IMR-90 (cell line): ENCODE measurements around the gene SFTPA1. TPM values are rescaled to one million over a fixed set of nuclear protein-coding genes. Genes with fewer than 3 reads are reported as not detected.

Source experiments
- ATAC-seq: fragments of 200-7000 bp; cut with Tn5 transposase; 2 replicates; pipeline ENCODE4 v1.9.1; 2020; ENCODE audit warnings: low read depth, mild to moderate bottlenecking, moderate library complexity
- BruUV-seq: library from RNA; stranded (reverse); fragments of 400-500 nt; replicated peaks from 2 replicates; lab custom pipeline; 2021; lab: Mats Ljungman, UMichigan
- CTCF ChIA-PET: fragments of 300-600 bp; formaldehyde crosslinking; extraction: SDS; loops from one replicate; lab custom pipeline; 2021; ENCODE audit warnings: antibody characterized with exemption; lab: Yijun Ruan, JAX
- POLR2A ChIA-PET: fragments of 300-600 bp; sonication (Branson Sonifier 250); formaldehyde crosslinking; loops from one replicate; lab custom pipeline; 2022; ENCODE audit warnings: antibody characterized with exemption; ENCODE audit not compliant: unreplicated experiment; lab: Charles Lee
- DNase-seq: peaks from one replicate; pipeline ENCODE4 v3.0.0; 2013
- H2AFZ ChIP-seq: replicated peaks from 2 replicates; pipeline ENCODE3; 2013; ENCODE audit warnings: low read length, mild to moderate bottlenecking; ENCODE audit not compliant: poor library complexity
- H2AK5ac ChIP-seq: 2 replicates; pipeline ENCODE4 v1.6.1; 2013; ENCODE audit warnings: low read depth, low read length, inconsistent platforms
- H2AK9ac ChIP-seq: replicated peaks from 2 replicates; pipeline ENCODE3; 2013; ENCODE audit warnings: mild to moderate bottlenecking, low read depth, low read length, moderate library complexity; ENCODE audit not compliant: poor library complexity
- H2BK120ac ChIP-seq: 2 replicates; pipeline ENCODE4 v1.6.1; 2013; ENCODE audit warnings: low read depth, low read length, inconsistent platforms
- H2BK15ac ChIP-seq: 3 replicates; pipeline ENCODE4 v1.6.1; 2013; ENCODE audit warnings: low read depth, low read length, inconsistent platforms
- H2BK20ac ChIP-seq: 2 replicates; pipeline ENCODE4 v1.6.1; 2013; ENCODE audit warnings: low read depth, mild to moderate bottlenecking, inconsistent platforms, low read length, moderate library complexity
- H2BK5ac ChIP-seq: 2 replicates; pipeline ENCODE4 v1.6.1; 2013; ENCODE audit warnings: mild to moderate bottlenecking, low read depth, low read length, inconsistent platforms; ENCODE audit not compliant: poor library complexity, severe bottlenecking
- H3K14ac ChIP-seq: replicated peaks from 2 replicates; pipeline ENCODE4 v1.6.1; 2013; ENCODE audit warnings: low read depth, low read length, inconsistent platforms
- H3K18ac ChIP-seq: 2 replicates; pipeline ENCODE4 v1.6.1; 2013; ENCODE audit warnings: low read depth, low read length, control low read depth
- H3K23ac ChIP-seq: 2 replicates; pipeline ENCODE4 v1.6.1; 2013; ENCODE audit warnings: low read depth, low read length, inconsistent platforms
- H3K27ac ChIP-seq: 2 replicates; pipeline ENCODE4 v1.5.1; 2013; ENCODE audit warnings: mild to moderate bottlenecking, control low read depth, low read length; ENCODE audit not compliant: insufficient read depth
- H3K27me3 ChIP-seq: 2 replicates; pipeline ENCODE4 v1.6.1; 2013; ENCODE audit warnings: low read length; ENCODE audit not compliant: control insufficient read depth, insufficient read depth
- H3K36me3 ChIP-seq: 2 replicates; pipeline ENCODE4 v1.6.1; 2013; ENCODE audit warnings: low read length, mixed read lengths; ENCODE audit not compliant: control insufficient read depth, insufficient read depth
- H3K4ac ChIP-seq: 2 replicates; pipeline ENCODE4 v1.6.1; 2013; ENCODE audit warnings: low read depth, low read length, inconsistent platforms
- H3K4me1 ChIP-seq: 2 replicates; pipeline ENCODE4 v1.6.1; 2013; ENCODE audit warnings: low read length, mixed read lengths; ENCODE audit not compliant: control insufficient read depth, insufficient read depth
- H3K4me2 ChIP-seq: 2 replicates; pipeline ENCODE4 v1.6.1; 2013; ENCODE audit warnings: low read depth, mild to moderate bottlenecking, control low read depth, low read length, moderate library complexity
- H3K4me3 ChIP-seq: 2 replicates; pipeline ENCODE4 v1.5.1; 2013; ENCODE audit warnings: low read depth, mild to moderate bottlenecking, control low read depth, low read length, moderate library complexity; ENCODE audit not compliant: insufficient read depth
- H3K56ac ChIP-seq: 2 replicates; pipeline ENCODE4 v1.6.1; 2013; ENCODE audit warnings: low read length, inconsistent platforms; ENCODE audit not compliant: insufficient read depth; ENCODE audit errors: extremely low read depth
- H3K79me1 ChIP-seq, 2 experiments: 2 replicates each; pipeline ENCODE4 v1.6.1; 2013; ENCODE audit warnings: low read length in 2 of 2, inconsistent platforms in 1 of 2, low read depth in 1 of 2
- H3K9ac ChIP-seq: 2 replicates; pipeline ENCODE4 v1.6.1; 2013; ENCODE audit warnings: low read depth, low read length, control low read depth
- H3K9me1 ChIP-seq: 2 replicates; pipeline ENCODE4 v1.6.1; 2013; ENCODE audit warnings: low read length, inconsistent platforms; ENCODE audit not compliant: insufficient read depth
- H3K9me3 ChIP-seq: 2 replicates; pipeline ENCODE4 v1.6.1; 2013; ENCODE audit warnings: low read length; ENCODE audit not compliant: control insufficient read depth, insufficient read depth
- H4K20me1 ChIP-seq: 2 replicates; pipeline ENCODE4 v1.6.1; 2013; ENCODE audit warnings: low read length, inconsistent platforms; ENCODE audit not compliant: insufficient read depth
- H4K5ac ChIP-seq: 2 replicates; pipeline ENCODE4 v1.6.1; 2013; ENCODE audit warnings: mild to moderate bottlenecking, low read depth, low read length, control low read depth
- H4K8ac ChIP-seq, 2 experiments: 2 replicates each; pipeline ENCODE4 v1.6.1; 2013; ENCODE audit warnings: low read depth in 2 of 2, low read length in 2 of 2, control low read depth in 1 of 2, inconsistent platforms in 1 of 2
- H4K91ac ChIP-seq: 2 replicates; pipeline ENCODE4 v1.6.1; 2013; ENCODE audit warnings: low read depth, low read length, inconsistent platforms; ENCODE audit not compliant: insufficient read depth
- BHLHE40 ChIP-seq: fragments of 150-350 bp; IDR thresholded peaks from 2 replicates; pipeline ENCODE4 v1.6.1; 2016; ENCODE audit warnings: mild to moderate bottlenecking, low read depth, low read length
- CEBPB ChIP-seq: IDR thresholded peaks from 2 replicates; pipeline ENCODE4 v1.6.1; 2012; ENCODE audit warnings: low read depth, low read length, improper control_type of control experiment
- CHD1 ChIP-seq: IDR thresholded peaks from 2 replicates; pipeline ENCODE4 v1.6.1; 2012; ENCODE audit warnings: low read depth, low read length, improper control_type of control experiment
- FOS ChIP-seq: fragments of 150-350 bp; IDR thresholded peaks from 2 replicates; pipeline ENCODE4 v1.6.1; 2016; ENCODE audit warnings: low read depth, low read length
- MAZ ChIP-seq: IDR thresholded peaks from 2 replicates; pipeline ENCODE4 v1.6.1; 2012; ENCODE audit warnings: low read depth, mild to moderate bottlenecking, low read length, improper control_type of control experiment, moderate library complexity, borderline replicate concordance
- MXI1 ChIP-seq: IDR thresholded peaks from 2 replicates; pipeline ENCODE4 v1.6.1; 2012; ENCODE audit warnings: low read depth, mild to moderate bottlenecking, low read length, moderate library complexity, borderline replicate concordance
- POLR2A ChIP-seq: IDR thresholded peaks from 2 replicates; pipeline ENCODE4 v1.6.1; 2012; ENCODE audit warnings: mild to moderate bottlenecking, low read depth, low read length
- RAD21 ChIP-seq: IDR thresholded peaks from 2 replicates; pipeline ENCODE4 v1.6.1; 2012; ENCODE audit warnings: low read length, improper control_type of control experiment
- RCOR1 ChIP-seq: IDR thresholded peaks from 2 replicates; pipeline ENCODE4 v1.6.1; 2012; ENCODE audit warnings: mild to moderate bottlenecking, low read length, improper control_type of control experiment; ENCODE audit not compliant: insufficient replicate concordance
- RFX5 ChIP-seq: IDR thresholded peaks from 2 replicates; pipeline ENCODE4 v1.8.0; 2012; ENCODE audit warnings: low read depth, mild to moderate bottlenecking, low read length, moderate library complexity
- WGBS, 2 experiments: methylation state at CpG; one replicate each; pipeline versions ENCODE4 v1.1.5 to v1.1.7; 2013; ENCODE audit warnings: missing lambda C conversion rate in 2 of 2; ENCODE audit not compliant: insufficient read length in 1 of 2; ENCODE audit errors: extremely low coverage in 2 of 2; 5-methylcytosine and 5-hydroxymethylcytosine counted together
- dilution Hi-C: fragments of 300-500 bp; cut with HindIII; formaldehyde crosslinking; loops from one replicate; pipeline ENCODE4 v1.14.3; 2018; ENCODE audit warnings: low sequenced_read_pairs; ENCODE audit not compliant: unreplicated experiment
- in situ Hi-C: fragments of 300-500 bp; cut with MboI; formaldehyde crosslinking; loops from 3 replicates; pipeline ENCODE4 v1.14.3; 2019; ENCODE audit warnings: low sequenced_read_pairs, inconsistent platforms, mixed read lengths
- intact Hi-C: fragments of 100-400 bp; cut with micrococcal nuclease; formaldehyde crosslinking; loops from 2 replicates; pipeline ENCODE4 v1.10.0; 2022
- polyA plus RNA-seq, 3 experiments: library from polyadenylated mRNA; depleted of rRNA; stranded (reverse); fragments of >200 nt; gene quantifications; 2 replicates each; pipeline ENCODE4 v1.2.3, GENCODE V29; 2012; ENCODE audit warnings: low replicate concordance in 1 of 3
- total RNA-seq: library from RNA; depleted of rRNA; stranded (reverse); fragments of >200 nt; gene quantifications from 2 replicates; pipeline ENCODE4 v1.2.3, GENCODE V29; 2012
- TF ChIP-seq, protein P1 (sequence below): conservative IDR thresholded peaks from 2 replicates; pipeline ENCODE4 v1.5.1; 2012; ENCODE audit warnings: mild to moderate bottlenecking, low read depth, low read length, improper control_type of control experiment
- TF ChIP-seq, protein P2 (sequence below): fragments of 150-350 bp; IDR thresholded peaks from 2 replicates; pipeline ENCODE4 v1.6.1; 2017; ENCODE audit warnings: mild to moderate bottlenecking, antibody characterized with exemption, low read length, low read depth
- TF ChIP-seq, protein P3 (sequence below): fragments of 150-350 bp; IDR thresholded peaks from 2 replicates; pipeline ENCODE4 v1.6.1; 2016; ENCODE audit warnings: low read depth, mild to moderate bottlenecking, low read length, moderate library complexity, borderline replicate concordance

SFTPA1 gene
- total and polyA plus RNA-seq, 2 of the 4 experiments (the other 2 are of a cell fraction), result not detected

DNA sequence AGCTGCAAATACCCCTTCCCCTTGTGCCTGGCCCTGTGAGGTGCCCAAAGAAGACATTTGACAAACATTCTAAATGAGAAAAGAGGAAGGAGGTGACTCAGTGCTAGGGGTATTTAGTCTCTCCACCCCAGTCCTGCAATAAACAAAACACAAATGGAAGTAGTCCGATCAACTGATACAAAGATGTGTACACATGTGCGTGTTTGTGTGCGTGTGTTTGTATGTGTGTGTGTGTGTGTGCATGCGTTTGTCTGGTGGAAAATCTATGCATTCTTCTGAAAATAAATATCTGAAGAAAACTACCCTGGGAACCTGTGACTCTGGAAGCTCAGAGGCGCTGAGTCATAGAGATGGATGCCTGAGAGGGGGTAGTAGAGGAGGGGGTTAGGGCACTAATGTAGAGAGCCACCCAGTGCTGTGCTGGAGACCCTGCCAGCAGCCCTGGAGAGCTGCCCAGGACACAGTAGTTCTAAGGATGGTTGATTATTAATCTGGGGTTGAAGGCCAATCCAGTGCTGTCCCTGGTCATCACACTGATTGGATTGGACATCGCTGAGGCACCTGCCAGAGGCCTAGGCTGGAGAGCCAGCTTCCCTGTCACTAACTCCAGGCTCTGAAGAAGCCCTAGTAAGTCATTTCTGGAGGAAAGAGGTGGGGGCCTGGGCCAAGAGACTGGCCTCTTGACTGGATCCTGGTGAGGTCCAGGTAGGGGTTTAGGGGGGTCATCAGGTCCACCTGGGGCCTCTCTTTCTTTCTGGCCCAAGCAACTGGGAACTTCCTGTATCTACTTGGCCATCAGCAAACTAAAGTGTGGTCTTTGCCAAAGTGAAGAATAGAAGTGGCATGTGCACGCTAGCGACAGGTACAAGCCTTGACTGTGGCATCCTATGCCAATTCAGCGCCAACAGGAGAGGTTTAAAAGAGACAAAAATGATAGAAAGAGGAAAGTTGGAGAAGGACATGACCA is 18.5 kb downstream of the SFTPA1 start (continued):
- no peak for TF ChIP-seq RCOR1

DNA sequence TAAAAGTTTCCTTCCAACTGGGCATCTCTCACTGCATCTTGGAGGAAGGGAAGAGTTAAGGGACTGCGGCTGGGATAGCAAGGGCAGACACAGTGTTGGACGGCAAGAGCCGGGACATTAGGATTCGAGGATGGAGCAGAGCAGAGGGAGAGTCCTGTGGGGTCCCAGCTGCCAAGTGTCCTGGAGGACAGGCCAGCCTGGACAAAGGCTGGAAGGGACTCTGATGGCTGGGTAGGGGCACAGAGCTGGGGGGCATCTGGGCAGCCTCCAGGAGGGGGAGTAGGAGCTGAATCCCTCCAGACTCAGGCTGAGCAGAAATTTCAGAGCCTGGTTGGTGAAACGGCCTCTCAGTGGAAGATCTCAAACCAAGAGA is 19.2 kb downstream of the SFTPA1 start:
- Histone ChIP-seq H3K14ac (no peak overlapping the region), H3K4me3 (no peak overlapping the region), H2BK20ac (no peak overlapping the region), H3K4me2 (no peak overlapping the region), H4K5ac (no peak overlapping the region), H2AK5ac (no peak overlapping the region), H3K27me3 (no peaks in the 10 kb centered on the region; the same call in 1 of the 2 replicates), H3K27ac (no peak overlapping the region), H3K23ac (no peak overlapping the region), H2AFZ (no peak overlapping the region), H3K18ac (no peak overlapping the region), H2BK5ac (no peak overlapping the region), H3K9me3 (no peaks in the 10 kb centered on the region), H3K9me1 (no peaks in the 10 kb centered on the region), H4K91ac (no peak overlapping the region), H2AK9ac (no peak overlapping the region), H4K20me1 (no peaks in the 10 kb centered on the region), H3K4ac (no peak overlapping the region), H3K79me1 (no peaks in the 10 kb centered on the region), H4K8ac (no peak overlapping the region), H3K56ac (no peak overlapping the region), H3K36me3 (no peaks in the 10 kb centered on the region), H2BK120ac (no peak overlapping the region), H3K4me1 (no peaks in the 10 kb centered on the region), H3K9ac (no peak overlapping the region), H2BK15ac (no peak overlapping the region)
- ChIA-PET CTCF (no interaction called here), POLR2A (no interaction called here)
- ATAC-seq (no peak), DNase-seq (no peak)
- in situ Hi-C loops (no loop called here), intact Hi-C loops (no loop called here), dilution Hi-C loops (no loop called here)
- no TSS peak for BruUV-seq
- WGBS, 2 experiments, result 46% methylated on average over 4 of the region's 5 CpGs; no CpG with 5 or more reads in 1 of the 2 experiments
- TF ChIP-seq, protein P1, sequence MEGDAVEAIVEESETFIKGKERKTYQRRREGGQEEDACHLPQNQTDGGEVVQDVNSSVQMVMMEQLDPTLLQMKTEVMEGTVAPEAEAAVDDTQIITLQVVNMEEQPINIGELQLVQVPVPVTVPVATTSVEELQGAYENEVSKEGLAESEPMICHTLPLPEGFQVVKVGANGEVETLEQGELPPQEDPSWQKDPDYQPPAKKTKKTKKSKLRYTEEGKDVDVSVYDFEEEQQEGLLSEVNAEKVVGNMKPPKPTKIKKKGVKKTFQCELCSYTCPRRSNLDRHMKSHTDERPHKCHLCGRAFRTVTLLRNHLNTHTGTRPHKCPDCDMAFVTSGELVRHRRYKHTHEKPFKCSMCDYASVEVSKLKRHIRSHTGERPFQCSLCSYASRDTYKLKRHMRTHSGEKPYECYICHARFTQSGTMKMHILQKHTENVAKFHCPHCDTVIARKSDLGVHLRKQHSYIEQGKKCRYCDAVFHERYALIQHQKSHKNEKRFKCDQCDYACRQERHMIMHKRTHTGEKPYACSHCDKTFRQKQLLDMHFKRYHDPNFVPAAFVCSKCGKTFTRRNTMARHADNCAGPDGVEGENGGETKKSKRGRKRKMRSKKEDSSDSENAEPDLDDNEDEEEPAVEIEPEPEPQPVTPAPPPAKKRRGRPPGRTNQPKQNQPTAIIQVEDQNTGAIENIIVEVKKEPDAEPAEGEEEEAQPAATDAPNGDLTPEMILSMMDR, result no peak
- TF ChIP-seq RAD21, result no peak
- TF ChIP-seq FOS, result no peak
- TF ChIP-seq, protein P2, sequence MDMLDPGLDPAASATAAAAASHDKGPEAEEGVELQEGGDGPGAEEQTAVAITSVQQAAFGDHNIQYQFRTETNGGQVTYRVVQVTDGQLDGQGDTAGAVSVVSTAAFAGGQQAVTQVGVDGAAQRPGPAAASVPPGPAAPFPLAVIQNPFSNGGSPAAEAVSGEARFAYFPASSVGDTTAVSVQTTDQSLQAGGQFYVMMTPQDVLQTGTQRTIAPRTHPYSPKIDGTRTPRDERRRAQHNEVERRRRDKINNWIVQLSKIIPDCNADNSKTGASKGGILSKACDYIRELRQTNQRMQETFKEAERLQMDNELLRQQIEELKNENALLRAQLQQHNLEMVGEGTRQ, result no peak
- no peak for TF ChIP-seq BHLHE40
- TF ChIP-seq RFX5, result no peak
- TF ChIP-seq MXI1, result no peak
- TF ChIP-seq, protein P3, sequence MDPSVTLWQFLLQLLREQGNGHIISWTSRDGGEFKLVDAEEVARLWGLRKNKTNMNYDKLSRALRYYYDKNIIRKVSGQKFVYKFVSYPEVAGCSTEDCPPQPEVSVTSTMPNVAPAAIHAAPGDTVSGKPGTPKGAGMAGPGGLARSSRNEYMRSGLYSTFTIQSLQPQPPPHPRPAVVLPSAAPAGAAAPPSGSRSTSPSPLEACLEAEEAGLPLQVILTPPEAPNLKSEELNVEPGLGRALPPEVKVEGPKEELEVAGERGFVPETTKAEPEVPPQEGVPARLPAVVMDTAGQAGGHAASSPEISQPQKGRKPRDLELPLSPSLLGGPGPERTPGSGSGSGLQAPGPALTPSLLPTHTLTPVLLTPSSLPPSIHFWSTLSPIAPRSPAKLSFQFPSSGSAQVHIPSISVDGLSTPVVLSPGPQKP, result no peak
- TF ChIP-seq MAZ, result no peak
- TF ChIP-seq CEBPB, result no peak
- TF ChIP-seq CHD1, result no peak
- no peak for TF ChIP-seq POLR2A
